HCT116 (cell line): ENCODE measurements around the gene MID1. TPM values are rescaled to one million over a fixed set of nuclear protein-coding genes. Genes with fewer than 3 reads are reported as not detected.

Source experiments
- ATAC-seq: fragments of 200-7000 bp; cut with Tn5 transposase; 2 replicates; pipeline ENCODE4 v1.9.1; 2020; ENCODE audit warnings: mild to moderate bottlenecking, moderate library complexity
- BruUV-seq: library from RNA; stranded (reverse); fragments of 400-500 nt; replicated peaks from 2 replicates; lab custom pipeline; 2021; lab: Mats Ljungman, UMichigan
- CTCF ChIA-PET: fragments of 300-600 bp; sonication (Branson Sonifier 250); formaldehyde crosslinking; loops from one replicate; lab custom pipeline; 2021; ENCODE audit warnings: antibody characterized with exemption; lab: Charles Lee
- POLR2A ChIA-PET: fragments of 300-600, 350-600 bp; sonication (Branson Sonifier 250); formaldehyde crosslinking; loops from one replicate; lab custom pipeline; 2021; ENCODE audit warnings: antibody characterized with exemption; lab: Charles Lee
- RAD21 ChIA-PET, 2 experiments: fragments of 300-600 bp; sonication (Branson Sonifier 250); formaldehyde crosslinking; loops; one replicate each; lab custom pipeline; 2023; ENCODE audit warnings: low total read pairs in 2 of 2; ENCODE audit not compliant: uncharacterized antibody in 2 of 2, unreplicated experiment in 2 of 2, low non-redundant PET in 1 of 2; lab: Charles Lee
- DNase-seq: peaks from one replicate; pipeline ENCODE4 v3.0.0-alpha.2; 2010; ENCODE audit warnings: low read depth, low spot score
- H2AFZ ChIP-seq: fragments of 200-600 bp; shearing (Covaris generic), sonication (generic); 2 replicates; pipeline ENCODE4 v1.6.1; 2017; ENCODE audit warnings: low read depth, mixed run types, mixed read lengths, antibody characterized with exemption, low read length; ENCODE audit not compliant: poor library complexity, severe bottlenecking
- H3K27ac ChIP-seq: 2 replicates; pipeline ENCODE4 v1.5.1; 2012; ENCODE audit warnings: low read depth, low read length
- H3K27me3 ChIP-seq: fragments of 200-600 bp; sonication (generic); 2 replicates; pipeline ENCODE4 v1.6.1; 2016; ENCODE audit warnings: mixed run types, low read length, mixed read lengths; ENCODE audit not compliant: insufficient read depth
- H3K36me3 ChIP-seq, 2 experiments: fragments of 200-500 bp in 1 of 2; fragments of 200-600 bp in 1 of 2; sonication (Bioruptor generic) in 1 of 2; sonication (generic) in 1 of 2; 2 replicates each; pipeline versions ENCODE4 v1.5.1 to v1.6.1; 2014 to 2016; ENCODE audit warnings: low read length in 2 of 2, inconsistent platforms in 1 of 2, mixed read lengths in 1 of 2, mixed run types in 1 of 2; ENCODE audit not compliant: insufficient read depth in 2 of 2, control insufficient read depth in 1 of 2
- H3K4me1 ChIP-seq, 2 experiments: fragments of 200-600 bp in 1 of 2; sonication (generic) in 1 of 2; 2 replicates each; pipeline versions ENCODE4 v1.5.1 to v1.6.1; 2012 to 2017; ENCODE audit warnings: low read length in 2 of 2, inconsistent platforms in 1 of 2, mild to moderate bottlenecking in 1 of 2, mixed read lengths in 1 of 2, mixed run types in 1 of 2, moderate library complexity in 1 of 2; ENCODE audit not compliant: insufficient read depth in 2 of 2, control insufficient read depth in 1 of 2
- H3K4me2 ChIP-seq: fragments of 200-600 bp; sonication (generic); 2 replicates; pipeline ENCODE4 v1.6.1; 2017; ENCODE audit warnings: mixed run types, low read length, mixed read lengths
- H3K4me3 ChIP-seq, 2 experiments: fragments of 200-600 bp in 1 of 2; sonication (generic) in 1 of 2; replicated peaks in 1 of 2; 2 replicates each; pipeline ENCODE4 v1.5.1; 2011 to 2016; ENCODE audit warnings: low read length in 2 of 2, control low read depth in 1 of 2, low read depth in 1 of 2, mild to moderate bottlenecking in 1 of 2, mixed read lengths in 1 of 2, mixed run types in 1 of 2
- H3K79me2 ChIP-seq: fragments of 200-600 bp; sonication (generic); 2 replicates; pipeline ENCODE4 v1.6.1; 2017; ENCODE audit warnings: mild to moderate bottlenecking, mixed run types, low read length, moderate library complexity, mixed read lengths; ENCODE audit not compliant: insufficient read depth
- H3K9ac ChIP-seq: fragments of 200-600 bp; sonication (generic); 2 replicates; pipeline ENCODE4 v1.6.1; 2016; ENCODE audit warnings: low read length, mixed read lengths
- H3K9me2 ChIP-seq: fragments of 200-600 bp; sonication (generic), shearing (Covaris generic); 2 replicates; pipeline ENCODE4 v1.6.1; 2017; ENCODE audit warnings: mixed run types, mild to moderate bottlenecking, moderate library complexity; ENCODE audit not compliant: insufficient read depth
- H3K9me3 ChIP-seq, 2 experiments: fragments of 200-500 bp in 1 of 2; fragments of 200-600 bp in 1 of 2; sonication (Bioruptor generic) in 1 of 2; sonication (generic) in 1 of 2; 2 replicates each; pipeline ENCODE4 v1.6.1; 2014 to 2017; ENCODE audit warnings: low read length in 2 of 2, mixed read lengths in 2 of 2, inconsistent platforms in 1 of 2, low read depth in 1 of 2, mild to moderate bottlenecking in 1 of 2, mixed run types in 1 of 2, moderate library complexity in 1 of 2; ENCODE audit not compliant: control insufficient read depth in 1 of 2, insufficient read depth in 1 of 2
- H4K20me1 ChIP-seq: fragments of 200-600 bp; sonication (generic), shearing (Covaris generic); 2 replicates; pipeline ENCODE4 v1.6.1; 2017; ENCODE audit warnings: mixed run types, mild to moderate bottlenecking, moderate library complexity; ENCODE audit not compliant: insufficient read depth
- ATF3 ChIP-seq: IDR thresholded peaks from 2 replicates; pipeline ENCODE4 v1.6.1; 2012
- CTCF ChIP-seq, 3 experiments: fragments of 200-600 bp in 1 of 3; sonication (generic) in 1 of 3; IDR thresholded peaks in 2 of 3; conservative IDR thresholded peaks in 1 of 3; 2 replicates each; pipeline ENCODE4 v1.5.1; 2012 to 2017; ENCODE audit warnings: low read depth in 2 of 3, low read length in 2 of 3, antibody characterized with exemption in 1 of 3, borderline replicate concordance in 1 of 3, control low read depth in 1 of 3, mild to moderate bottlenecking in 1 of 3, mixed read lengths in 1 of 3, mixed run types in 1 of 3, moderate library complexity in 1 of 3; ENCODE audit not compliant: insufficient read depth in 1 of 3
- EGR1 ChIP-seq: IDR thresholded peaks from 2 replicates; pipeline ENCODE4 v1.6.1; 2012; ENCODE audit warnings: low read depth
- EZH2phosphoT487 ChIP-seq: fragments of 200-600 bp; IDR thresholded peaks from 2 replicates; pipeline ENCODE4 v1.6.1; 2018; ENCODE audit warnings: antibody characterized with exemption, borderline replicate concordance
- JUND ChIP-seq: IDR thresholded peaks from 2 replicates; pipeline ENCODE4 v1.6.1; 2012
- MAX ChIP-seq: IDR thresholded peaks from 2 replicates; pipeline ENCODE4 v1.6.1; 2012
- POLR2A ChIP-seq: IDR thresholded peaks from 2 replicates; pipeline ENCODE4 v1.7.0; 2011; ENCODE audit warnings: borderline replicate concordance; ENCODE audit not compliant: insufficient read depth, insufficient read length; ENCODE audit errors: extremely low read depth
- POLR2AphosphoS5 ChIP-seq: IDR thresholded peaks from 2 replicates; pipeline ENCODE4 v1.6.1; 2011; ENCODE audit warnings: mild to moderate bottlenecking, low read depth, low read length, moderate library complexity
- SIN3A ChIP-seq: IDR thresholded peaks from 2 replicates; pipeline ENCODE4 v1.6.1; 2012; ENCODE audit warnings: low read depth
- YY1 ChIP-seq: IDR thresholded peaks from 2 replicates; pipeline ENCODE4 v1.6.1; 2011; ENCODE audit warnings: low read length, low read depth, moderate library complexity, mild to moderate bottlenecking; ENCODE audit not compliant: insufficient replicate concordance; ENCODE audit errors: extremely low read depth
- ZFX ChIP-seq: fragments of 450-650 bp; IDR thresholded peaks from 2 replicates; pipeline ENCODE4 v1.6.1; 2017
- intact Hi-C: fragments of 100-400 bp; cut with micrococcal nuclease; formaldehyde crosslinking; loops from 2 replicates; pipeline ENCODE4 v1.10.0; 2022
- total RNA-seq: library from RNA; stranded (reverse); gene quantifications from one replicate; pipeline ENCODE4 v1.2.1, GENCODE V29; 2021; ENCODE audit not compliant: unreplicated experiment

Gene MID1
- total RNA-seq, 1 experiment from 2014 or later = 48.8 TPM

- Histone ChIP-seq H4K20me1 (no peaks in the 10 kb centered on the region), H3K36me3 (no peaks in the 10 kb centered on the region), H3K9ac (no peak overlapping the region), H3K27ac (no peak overlapping the region), H3K79me2 (peaks cover 79% of the 10 kb centered on the region), H3K9me3 (no peaks in the 10 kb centered on the region), H3K4me3 (no peak overlapping the region), H2AFZ (no peak overlapping the region), H3K4me2 (no peak overlapping the region), H3K27me3 (no peaks in the 10 kb centered on the region), H3K9me2 (no peaks in the 10 kb centered on the region), H3K4me1 (no peaks in the 10 kb centered on the region)
- DNase-seq (no peak), ATAC-seq (no peak)
- RAD21 ChIA-PET = no interaction called here
- TF ChIP-seq MAX (no peak), ZFX (no peak), EGR1 (no peak), JUND (no peak), POLR2A (no peak), POLR2AphosphoS5 (no peak), ATF3 (no peak), YY1 (no peak), CTCF (IDR thresholded peaks at IDR 0.05 in 2 of 3, conservative IDR thresholded peaks at IDR 0.05 in 1 of 3; ENCODE audit: borderline replicate concordance in 1 of 3, insufficient read depth in 1 of 3, low read depth in 2 of 3, low read length in 2 of 3) (no peak)
- intact Hi-C loops = no loop called here
- POLR2A ChIA-PET = no interaction called here
- CTCF ChIA-PET = no interaction called here
- BruUV-seq = no TSS peak
Measured at GRCh38 chrX:10557166-10557565, 63.2 kb downstream of the MID1 start.

- Histone ChIP-seq H3K4me3 (no peak overlapping the region), H3K36me3 (no peaks in the 10 kb centered on the region), H3K27ac (no peak overlapping the region), H3K9ac (no peak overlapping the region), H3K79me2 (peaks cover 78% of the 10 kb centered on the region), H4K20me1 (no peaks in the 10 kb centered on the region), H3K4me1 (no peaks in the 10 kb centered on the region), H3K9me2 (no peaks in the 10 kb centered on the region), H2AFZ (no peak overlapping the region), H3K27me3 (no peaks in the 10 kb centered on the region), H3K9me3 (no peaks in the 10 kb centered on the region), H3K4me2 (no peak overlapping the region)
- ChIA-PET POLR2A (no interaction called here), RAD21 (no interaction called here), CTCF (no interaction called here)
- no peak for DNase-seq
- ATAC-seq = no peak
- intact Hi-C loops = no loop called here
- BruUV-seq = no TSS peak
- TF ChIP-seq EZH2phosphoT487 (no peak), SIN3A (no peak)
Measured at GRCh38 chrX:10556405-10556804, 64.0 kb downstream of the MID1 start.
